Panc1 (cell line): ENCODE data around the gene PXN.

ENCODE experiments used
- POLR2AphosphoS5 ChIP-seq: IDR thresholded peaks from 2 replicates; pipeline ENCODE4 v1.6.1; 2012; ENCODE audit warnings: mild to moderate bottlenecking, low read depth, low read length, moderate library complexity
- TF ChIP-seq, protein P1 (sequence below): fragments of 450-650 bp; IDR thresholded peaks from 2 replicates; pipeline ENCODE4 v1.5.1; 2017; ENCODE audit warnings: mild to moderate bottlenecking

DNA sequence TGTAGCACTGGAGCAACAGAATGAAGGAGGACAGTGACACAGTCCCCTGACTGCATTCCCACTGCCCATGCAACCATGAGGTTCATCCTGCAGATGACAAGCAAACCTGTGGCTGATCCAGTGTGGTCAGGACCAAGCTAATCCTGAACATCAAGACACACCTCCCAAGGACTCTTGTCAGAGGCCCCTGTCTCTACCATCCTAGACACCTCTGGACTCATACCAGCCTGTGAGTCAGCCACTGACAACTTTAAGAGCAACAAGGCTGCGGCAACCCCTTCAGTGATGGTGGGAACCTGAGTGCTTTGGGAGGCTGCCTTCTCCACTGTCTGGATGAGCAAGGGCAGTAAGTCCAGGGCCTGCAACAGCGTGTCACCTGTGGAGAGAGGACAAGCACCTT, 95.6 kb downstream of the PXN start:
- TF ChIP-seq, protein P1, sequence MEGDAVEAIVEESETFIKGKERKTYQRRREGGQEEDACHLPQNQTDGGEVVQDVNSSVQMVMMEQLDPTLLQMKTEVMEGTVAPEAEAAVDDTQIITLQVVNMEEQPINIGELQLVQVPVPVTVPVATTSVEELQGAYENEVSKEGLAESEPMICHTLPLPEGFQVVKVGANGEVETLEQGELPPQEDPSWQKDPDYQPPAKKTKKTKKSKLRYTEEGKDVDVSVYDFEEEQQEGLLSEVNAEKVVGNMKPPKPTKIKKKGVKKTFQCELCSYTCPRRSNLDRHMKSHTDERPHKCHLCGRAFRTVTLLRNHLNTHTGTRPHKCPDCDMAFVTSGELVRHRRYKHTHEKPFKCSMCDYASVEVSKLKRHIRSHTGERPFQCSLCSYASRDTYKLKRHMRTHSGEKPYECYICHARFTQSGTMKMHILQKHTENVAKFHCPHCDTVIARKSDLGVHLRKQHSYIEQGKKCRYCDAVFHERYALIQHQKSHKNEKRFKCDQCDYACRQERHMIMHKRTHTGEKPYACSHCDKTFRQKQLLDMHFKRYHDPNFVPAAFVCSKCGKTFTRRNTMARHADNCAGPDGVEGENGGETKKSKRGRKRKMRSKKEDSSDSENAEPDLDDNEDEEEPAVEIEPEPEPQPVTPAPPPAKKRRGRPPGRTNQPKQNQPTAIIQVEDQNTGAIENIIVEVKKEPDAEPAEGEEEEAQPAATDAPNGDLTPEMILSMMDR = no peak
- TF ChIP-seq POLR2AphosphoS5 = no peak
